PFSK-1 (cell line): ENCODE measurements around the gene PAPPA2.

Experiments used
- FOXP2 ChIP-seq: optimal IDR thresholded peaks from 2 replicates; pipeline ENCODE3; 2011; ENCODE audit warnings: borderline replicate concordance, control low read depth, inconsistent platforms; ENCODE audit not compliant: insufficient read depth; ENCODE audit errors: extremely low read length, extremely low read depth
- POLR2AphosphoS5 ChIP-seq: IDR thresholded peaks from 2 replicates; pipeline ENCODE4 v1.6.1; 2012; ENCODE audit warnings: low read depth, mild to moderate bottlenecking, control low read depth, low read length, moderate library complexity
- REST ChIP-seq, 2 experiments: IDR thresholded peaks; 2 replicates each; pipeline versions ENCODE4 v1.6.1 to v1.8.0; 2011 to 2012; ENCODE audit warnings: low read depth in 2 of 2, low read length in 2 of 2, control low read depth in 1 of 2, inconsistent platforms in 1 of 2, mild to moderate bottlenecking in 1 of 2, moderate library complexity in 1 of 2; ENCODE audit not compliant: insufficient read depth in 1 of 2
- SIN3A ChIP-seq: IDR thresholded peaks from 2 replicates; pipeline ENCODE4 v1.6.1; 2012; ENCODE audit warnings: mild to moderate bottlenecking, low read length, moderate library complexity, borderline replicate concordance; ENCODE audit not compliant: insufficient read depth
- TAF1 ChIP-seq: IDR thresholded peaks from 2 replicates; pipeline ENCODE4 v1.6.1; 2012; ENCODE audit warnings: low read length, control low read depth, borderline replicate concordance; ENCODE audit not compliant: insufficient read depth

- TF ChIP-seq REST (IDR thresholded peaks at IDR 0.05; ENCODE audit: insufficient read depth in 1 of 2, low read depth in 2 of 2, low read length in 2 of 2) = no peak
- TF ChIP-seq TAF1 = no peak
- TF ChIP-seq SIN3A = no peak
- TF ChIP-seq POLR2AphosphoS5 = no peak
- no peak for TF ChIP-seq FOXP2
Measured at GRCh38 chr1:176765608-176766007, 302.6 kb downstream of the PAPPA2 start.
